ENCODE measurements around the gene SLC44A4.

GRCh38 chr6:31827286-31828079, 51.3 kb downstream of the SLC44A4 start, which contains the start of gene HSPA1B:
- no peak for TF ChIP-seq FOXK1 (CRISPR knock-in tag; IDR thresholded peaks at IDR 0.05)
- TF ChIP-seq CTCF (IDR thresholded peaks at IDR 0.05) = no peak
- TF ChIP-seq NR3C1 (CRISPR knock-in tag; conservative IDR thresholded peaks at IDR 0.05; ENCODE audit: low read depth) = no peak
- TF ChIP-seq RELA (CRISPR knock-in tag; IDR thresholded peaks at IDR 0.05; ENCODE audit: borderline replicate concordance) = no peak
- peak; percentile 46; the same call in 1 of the 2 replicates for TF ChIP-seq GABPB1 (CRISPR knock-in tag; IDR thresholded peaks at IDR 0.05)
- TF ChIP-seq, protein P1, sequence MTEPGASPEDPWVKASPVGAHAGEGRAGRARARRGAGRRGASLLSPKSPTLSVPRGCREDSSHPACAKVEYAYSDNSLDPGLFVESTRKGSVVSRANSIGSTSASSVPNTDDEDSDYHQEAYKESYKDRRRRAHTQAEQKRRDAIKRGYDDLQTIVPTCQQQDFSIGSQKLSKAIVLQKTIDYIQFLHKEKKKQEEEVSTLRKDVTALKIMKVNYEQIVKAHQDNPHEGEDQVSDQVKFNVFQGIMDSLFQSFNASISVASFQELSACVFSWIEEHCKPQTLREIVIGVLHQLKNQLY (CRISPR knock-in tag; IDR thresholded peaks at IDR 0.05) = no peak
- no peak; the same call in 1 of the 2 replicates for TF ChIP-seq MAX (CRISPR knock-in tag; IDR thresholded peaks at IDR 0.05)
- TF ChIP-seq SP1 (CRISPR knock-in tag; conservative IDR thresholded peaks at IDR 0.05) = peak; percentile 78; the same call in 1 of the 2 replicates
- no peak for TF ChIP-seq KAT7 (CRISPR knock-in tag; IDR thresholded peaks at IDR 0.05; ENCODE audit: borderline replicate concordance)
- no peak for TF ChIP-seq ZNF317 (CRISPR knock-in tag; IDR thresholded peaks at IDR 0.05; ENCODE audit: borderline replicate concordance, low read depth)
- no peak for TF ChIP-seq TEAD4 (CRISPR knock-in tag; IDR thresholded peaks at IDR 0.05)
- no peak for TF ChIP-seq ZNF121 (CRISPR knock-in tag; IDR thresholded peaks at IDR 0.05)

Measured in WTC11 (cell line).